Prostate gland (tissue), 2 donors: ENCODE data around the gene SLC66A3. TPM values are rescaled to one million over a fixed set of nuclear protein-coding genes. Genes with fewer than 3 reads are reported as not detected.
A peak's percentile ranks its signal among the peaks of the same experiment; 100 is the strongest.

Source experiments
- DNase-seq: peaks from one replicate; pipeline ENCODE4 v3.0.0-alpha.2; 2019; ENCODE audit warnings: low spot score
- H3K27ac ChIP-seq, 2 donors: fragments of 200-600 bp; sonication (generic); 2 replicates each; pipeline ENCODE4 v1.5.1; 2017 to 2019
- H3K27me3 ChIP-seq: fragments of 200-600 bp; sonication (generic); replicated peaks from 2 replicates; pipeline ENCODE4 v1.5.1; 2019; ENCODE audit not compliant: insufficient read depth
- H3K36me3 ChIP-seq, 2 donors: fragments of 200-600 bp; sonication (generic); 1 replicate in 1 of 2; 2 replicates in 1 of 2; pipeline versions ENCODE4 v1.5.1 to v1.8.1; 2017 to 2019
- H3K4me1 ChIP-seq: fragments of 200-600 bp; sonication (generic); replicated peaks from 2 replicates; pipeline ENCODE4 v1.5.1; 2019
- H3K4me3 ChIP-seq, 2 donors: fragments of 200-600 bp; sonication (generic); 2 replicates each; pipeline ENCODE4 v1.5.1; 2017 to 2019
- H3K9me3 ChIP-seq: fragments of 200-600 bp; sonication (generic); 2 replicates; pipeline ENCODE4 v1.5.1; 2017
- POLR2A ChIP-seq: fragments of 450-650 bp; IDR thresholded peaks from one replicate; pipeline ENCODE4 v1.6.1; 2016; ENCODE audit warnings: antibody characterized with exemption, mild to moderate bottlenecking
- POLR2AphosphoS5 ChIP-seq: sonication (generic); formaldehyde crosslinking; IDR thresholded peaks from one replicate; pipeline ENCODE4 v1.6.1; 2017; ENCODE audit warnings: antibody characterized with exemption
- WGBS: methylation state at CpG from one replicate; pipeline ENCODE4 v1.1.5; 2018; 5-methylcytosine and 5-hydroxymethylcytosine counted together
- intact Hi-C: fragments of 100-400 bp; cut with DNase I; formaldehyde crosslinking; loops from one replicate; pipeline ENCODE4 v1.14.2; 2022
- total RNA-seq, 2 donors: library from RNA; depleted of rRNA; stranded (reverse); fragments of >200 nt; gene quantifications; one replicate each; pipeline ENCODE4 v1.1.0, GENCODE V29; 2016
- TF ChIP-seq, protein P1 (sequence below), 4 experiments: fragments of 200-600 bp in 2 of 4; fragments of 450-650 bp in 2 of 4; sonication (generic) in 2 of 4; IDR thresholded peaks; 1 replicate in 3 of 4; 2 replicates in 1 of 4; pipeline ENCODE4 v1.5.1; 2016 to 2019; ENCODE audit warnings: antibody characterized with exemption in 4 of 4, mild to moderate bottlenecking in 2 of 4, moderate library complexity in 2 of 4

Gene SLC66A3
- total RNA-seq, 2 donors from 2014 or later, result 50.6 to 77.4 TPM

DNA sequence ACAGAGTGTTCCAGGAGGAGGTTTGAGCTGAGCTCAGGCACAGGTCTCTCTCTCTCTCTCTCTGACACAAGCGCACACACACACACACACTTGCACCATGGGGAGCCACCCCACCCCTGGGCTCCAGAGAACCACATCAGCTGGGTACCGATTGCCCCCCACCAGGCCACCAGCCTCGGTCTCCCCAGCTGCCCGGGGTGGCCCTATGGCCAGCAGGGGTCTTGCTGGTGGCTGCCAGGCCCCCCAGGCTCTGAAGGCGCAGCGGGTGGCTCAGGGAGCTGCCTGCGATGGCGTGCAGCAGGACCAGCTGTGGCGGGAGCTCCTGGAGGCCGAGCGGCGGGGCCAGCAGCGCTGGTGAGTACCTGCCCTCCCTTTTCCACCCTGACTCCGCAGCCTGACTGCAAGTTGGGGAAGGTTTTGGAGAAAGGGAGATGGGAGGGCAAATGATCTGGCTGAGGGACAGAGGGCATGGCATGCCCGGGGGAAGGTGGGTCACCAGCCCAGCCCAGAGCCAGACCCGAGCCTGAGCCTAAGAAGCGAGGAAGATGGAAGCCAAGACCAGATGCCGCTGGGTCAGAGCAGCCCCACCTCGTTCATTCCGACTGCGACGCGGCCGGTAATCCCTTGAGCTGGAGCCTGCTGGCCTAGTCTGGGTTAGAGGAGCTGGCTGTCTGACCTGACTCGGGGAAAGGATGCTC is 21.9 kb upstream of the SLC66A3 start:
- H3K9me3 ChIP-seq, result no peaks in the 10 kb centered on the region
- H3K4me3 ChIP-seq, result peak overlapping the region; percentile 34 to 43
- intact Hi-C loops, result loop anchor here (2.0 to 10.0 kb wide), 4 partner anchors 209 to 451 kb away; partner anchors contain the start of gene ROCK2
- no peak overlapping the region for H3K27ac ChIP-seq
- WGBS, result 17% methylated on average over 24 of the region's 25 CpGs
- peaks cover 7% of the 10 kb centered on the region for H3K4me1 ChIP-seq
- no peaks in the 10 kb centered on the region for H3K27me3 ChIP-seq
- no peaks in the 10 kb centered on the region for H3K36me3 ChIP-seq
- TF ChIP-seq POLR2A, result no peak
- TF ChIP-seq, protein P1, sequence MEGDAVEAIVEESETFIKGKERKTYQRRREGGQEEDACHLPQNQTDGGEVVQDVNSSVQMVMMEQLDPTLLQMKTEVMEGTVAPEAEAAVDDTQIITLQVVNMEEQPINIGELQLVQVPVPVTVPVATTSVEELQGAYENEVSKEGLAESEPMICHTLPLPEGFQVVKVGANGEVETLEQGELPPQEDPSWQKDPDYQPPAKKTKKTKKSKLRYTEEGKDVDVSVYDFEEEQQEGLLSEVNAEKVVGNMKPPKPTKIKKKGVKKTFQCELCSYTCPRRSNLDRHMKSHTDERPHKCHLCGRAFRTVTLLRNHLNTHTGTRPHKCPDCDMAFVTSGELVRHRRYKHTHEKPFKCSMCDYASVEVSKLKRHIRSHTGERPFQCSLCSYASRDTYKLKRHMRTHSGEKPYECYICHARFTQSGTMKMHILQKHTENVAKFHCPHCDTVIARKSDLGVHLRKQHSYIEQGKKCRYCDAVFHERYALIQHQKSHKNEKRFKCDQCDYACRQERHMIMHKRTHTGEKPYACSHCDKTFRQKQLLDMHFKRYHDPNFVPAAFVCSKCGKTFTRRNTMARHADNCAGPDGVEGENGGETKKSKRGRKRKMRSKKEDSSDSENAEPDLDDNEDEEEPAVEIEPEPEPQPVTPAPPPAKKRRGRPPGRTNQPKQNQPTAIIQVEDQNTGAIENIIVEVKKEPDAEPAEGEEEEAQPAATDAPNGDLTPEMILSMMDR (IDR thresholded peaks at IDR 0.05), result no peak
- no peak for TF ChIP-seq POLR2AphosphoS5
- DNase-seq, result no peak

DNA sequence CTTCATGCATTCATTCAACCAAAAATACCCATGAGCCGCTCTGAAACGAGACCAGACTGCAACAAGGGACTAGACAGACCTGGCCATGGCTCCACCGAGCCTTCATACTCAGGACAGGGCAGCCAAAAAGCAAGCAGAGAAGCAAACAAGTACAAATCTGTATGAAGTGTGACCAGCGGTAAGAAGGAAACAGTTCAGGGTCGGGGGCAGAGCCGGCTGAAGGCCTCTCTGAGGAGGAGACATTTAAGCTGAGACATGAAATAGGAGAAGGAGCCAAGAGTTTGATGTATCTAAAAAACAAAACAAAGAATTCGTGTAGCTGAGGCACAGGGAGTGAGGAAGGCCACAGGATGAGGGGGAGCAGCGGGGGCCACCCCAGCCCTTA is 21.3 kb upstream of the SLC66A3 start:
- no peak for TF ChIP-seq POLR2A
- no peak for TF ChIP-seq POLR2AphosphoS5
- TF ChIP-seq, protein P1 (IDR thresholded peaks at IDR 0.05), result no peak
- Histone ChIP-seq H3K27ac (no peak overlapping the region), H3K4me3 (no peak overlapping the region), H3K36me3 (no peaks in the 10 kb centered on the region), H3K9me3 (no peaks in the 10 kb centered on the region), H3K4me1 (peaks cover 7% of the 10 kb centered on the region), H3K27me3 (no peaks in the 10 kb centered on the region)
- intact Hi-C loops, result loop anchor here (2.0 to 10.0 kb wide), 4 partner anchors 208 to 451 kb away; partner anchors contain the start of gene ROCK2
- WGBS, result 55% methylated on average over 8 of the region's 8 CpGs
- no peak for DNase-seq

DNA sequence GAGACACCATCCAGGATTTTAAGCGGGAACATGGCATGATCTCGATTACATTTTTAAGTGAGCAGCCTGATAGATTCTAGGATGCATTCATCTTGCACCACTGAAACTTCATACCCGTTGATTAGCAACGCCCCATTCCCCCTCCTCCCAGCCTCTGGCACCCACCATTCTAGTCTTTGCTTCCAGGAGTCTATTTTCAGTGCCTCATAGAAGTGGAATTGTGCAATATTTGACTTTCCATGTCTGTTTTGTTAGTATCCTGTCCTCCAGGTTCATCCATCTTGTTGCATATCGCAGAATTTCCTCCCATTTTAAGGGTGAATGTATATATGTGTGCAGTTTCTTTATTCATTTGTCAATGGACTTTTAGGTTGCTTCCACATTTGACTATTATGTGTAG is 20.9 kb upstream of the SLC66A3 start:
- Histone ChIP-seq H3K9me3 (no peaks in the 10 kb centered on the region), H3K27me3 (no peaks in the 10 kb centered on the region), H3K4me1 (peaks cover 7% of the 10 kb centered on the region), H3K36me3 (no peaks in the 10 kb centered on the region), H3K27ac (no peak overlapping the region), H3K4me3 (no peak overlapping the region)
- TF ChIP-seq POLR2AphosphoS5, result no peak
- TF ChIP-seq, protein P1 (IDR thresholded peaks at IDR 0.05), result no peak
- TF ChIP-seq POLR2A, result no peak
- WGBS, result 75% methylated on average over 5 of the region's 5 CpGs
- intact Hi-C loops, result loop anchor here (5.0 to 10.0 kb wide), 3 partner anchors 208 to 450 kb away; partner anchors contain the start of gene ROCK2
- no peak for DNase-seq

DNA sequence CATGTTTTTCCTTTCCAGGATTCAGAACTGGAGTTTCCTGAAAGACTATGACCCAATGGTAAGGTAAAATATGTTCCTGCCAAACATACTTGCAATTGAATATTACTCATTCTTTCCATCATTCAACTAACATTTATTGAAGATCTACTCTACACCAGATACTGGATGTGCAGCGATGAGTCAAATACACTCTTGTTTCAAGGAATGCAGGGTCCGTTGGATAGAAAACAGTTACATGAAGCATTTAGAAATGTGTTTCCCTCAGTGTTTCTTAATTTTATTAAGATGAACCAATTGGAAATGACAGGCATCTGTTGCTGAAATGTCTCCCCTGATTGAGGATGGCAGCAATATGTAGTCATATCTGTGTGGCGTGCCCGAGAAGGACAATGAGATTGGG is 14.8 kb upstream of the SLC66A3 start:
- no peak overlapping the region for H3K4me3 ChIP-seq
- no peaks in the 10 kb centered on the region for H3K4me1 ChIP-seq
- H3K36me3 ChIP-seq, result no peaks in the 10 kb centered on the region
- intact Hi-C loops, result no loop called here
- TF ChIP-seq POLR2AphosphoS5 (no peak), POLR2A (no peak)
- TF ChIP-seq, protein P1 (IDR thresholded peaks at IDR 0.05), result no peak
- 87% methylated on average over 4 of the region's 4 CpGs for WGBS
- H3K9me3 ChIP-seq, result no peaks in the 10 kb centered on the region
- no peaks in the 10 kb centered on the region for H3K27me3 ChIP-seq
- DNase-seq, result no peak
- no peak overlapping the region for H3K27ac ChIP-seq

DNA sequence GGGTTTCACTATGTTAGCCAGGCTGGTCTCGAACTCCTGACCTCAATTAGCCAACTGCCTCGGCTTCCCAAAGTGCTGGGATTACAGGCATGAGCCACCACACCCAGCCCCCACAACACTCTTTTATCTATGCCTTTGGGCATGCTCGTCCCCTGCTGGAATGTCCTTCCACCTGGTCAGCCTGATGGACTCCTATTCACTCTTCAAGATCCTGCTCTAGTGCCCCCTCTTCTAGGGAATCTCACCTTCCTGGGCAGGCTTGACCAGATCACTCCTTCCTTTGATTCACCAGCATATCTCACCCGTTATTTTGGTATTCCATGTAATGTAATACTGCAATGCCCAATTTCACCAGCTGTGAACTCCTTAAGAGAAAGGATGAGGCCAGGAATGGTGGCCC is 13.9 kb upstream of the SLC66A3 start:
- 74% methylated on average over 4 of the region's 4 CpGs for WGBS
- intact Hi-C loops, result no loop called here

More for the DNA sequence above, 13.9 kb upstream of the SLC66A3 start:
- TF ChIP-seq POLR2AphosphoS5 (no peak), POLR2A (no peak)
- TF ChIP-seq, protein P1 (IDR thresholded peaks at IDR 0.05), result no peak
- Histone ChIP-seq H3K36me3 (no peaks in the 10 kb centered on the region), H3K4me3 (no peak overlapping the region), H3K9me3 (no peaks in the 10 kb centered on the region), H3K4me1 (no peaks in the 10 kb centered on the region), H3K27ac (no peak overlapping the region), H3K27me3 (no peaks in the 10 kb centered on the region)
- no peak for DNase-seq
